ENCODE data around the gene ZNF892. TPM values are rescaled to one million over a fixed set of nuclear protein-coding genes. Genes with fewer than 3 reads are reported as not detected.

ZNF892 gene
- total and polyA plus RNA-seq, 2 of the 13 experiments (the other 11 are each of a cell fraction or from before 2014, with no cell fraction given): not detected

GRCh38 chr2:95165371-95166064 lies 41.8 kb upstream of the ZNF892 start, which contains the start of gene ZNF2 (continued):
- no peak; the same call in 1 of the 2 replicates for TF ChIP-seq ZNF83 (CRISPR knock-in tag; IDR thresholded peaks at IDR 0.05; ENCODE audit: borderline replicate concordance)
- TF ChIP-seq ZNF446 (CRISPR knock-in tag; IDR thresholded peaks at IDR 0.05): 0 out of 2 replicates have a peak, but pooled peaks have one; percentile 49
- no peak for TF ChIP-seq CENPX (CRISPR knock-in tag; IDR thresholded peaks at IDR 0.05)
- peak; percentile 89 for TF ChIP-seq ZFX (CRISPR knock-in tag; IDR thresholded peaks at IDR 0.05; ENCODE audit: low read depth)
- no peak; the same call in 1 of the 2 replicates for TF ChIP-seq ZBTB39 (CRISPR knock-in tag; IDR thresholded peaks at IDR 0.05)
- no peak for TF ChIP-seq NCOR1 (IDR thresholded peaks at IDR 0.05; ENCODE audit: borderline replicate concordance, low read length)
- no peak for TF ChIP-seq PHF5A (CRISPR knock-in tag; IDR thresholded peaks at IDR 0.05; ENCODE audit: low read depth, unreplicated experiment)
- no peak; the same call in 1 of the 2 replicates for TF ChIP-seq MTF2 (CRISPR knock-in tag; IDR thresholded peaks at IDR 0.05; ENCODE audit: borderline replicate concordance)
- TF ChIP-seq SNAPC5 (CRISPR knock-in tag; IDR thresholded peaks at IDR 0.05; ENCODE audit: borderline replicate concordance): 0 out of 2 replicates have a peak, but pooled peaks have one; percentile 9
- peak; percentile 94; the same call in 1 of the 2 replicates for TF ChIP-seq KLF6 (CRISPR knock-in tag; IDR thresholded peaks at IDR 0.05)
- no peak for TF ChIP-seq ZNF652 (CRISPR knock-in tag; IDR thresholded peaks at IDR 0.05; ENCODE audit: borderline replicate concordance, low read depth)
- TF ChIP-seq MLXIP (CRISPR knock-in tag; IDR thresholded peaks at IDR 0.05; ENCODE audit: borderline replicate concordance): no peak
- peak; percentile 47; the same call in 1 of the 2 replicates for TF ChIP-seq ZNF329 (CRISPR knock-in tag; IDR thresholded peaks at IDR 0.05; ENCODE audit: low read depth)
- peak; percentile 57; the same call in 1 of the 2 replicates for TF ChIP-seq TFE3 (CRISPR knock-in tag; IDR thresholded peaks at IDR 0.05)
- no peak; the same call in 1 of the 2 replicates for TF ChIP-seq GLI4 (CRISPR knock-in tag; IDR thresholded peaks at IDR 0.05; ENCODE audit: borderline replicate concordance)
- 0 out of 2 replicates have a peak, but pooled peaks have one; percentile 58 for TF ChIP-seq ZNF225 (CRISPR knock-in tag; IDR thresholded peaks at IDR 0.05)
- no peak for TF ChIP-seq ZFP36 (IDR thresholded peaks at IDR 0.05; ENCODE audit: borderline replicate concordance, low read depth, low read length, partially characterized antibody)
- peak; percentile 13; the same call in 1 of the 2 replicates for TF ChIP-seq ZBTB14 (CRISPR knock-in tag; IDR thresholded peaks at IDR 0.05)
- no peak; the same call in 1 of the 2 replicates for TF ChIP-seq ZNF879 (CRISPR knock-in tag; IDR thresholded peaks at IDR 0.05)
